ENCODE results near the gene C1orf105.

GRCh38 chr1:172484252-172484651 is 63.8 kb downstream of the C1orf105 start:
- TF ChIP-seq CTCF (IDR thresholded peaks at IDR 0.05) (no peak), POLR2A (IDR thresholded peaks at IDR 0.05) (no peak)
